ENCODE data around the gene PAN3. TPM values are rescaled to one million over a fixed set of nuclear protein-coding genes. Genes with fewer than 3 reads are reported as not detected.
A peak's percentile ranks its signal among the peaks of the same experiment; 100 is the strongest.

PAN3 gene
- total RNA-seq, 1 donor from 2014 or later: 21.4 TPM

DNA sequence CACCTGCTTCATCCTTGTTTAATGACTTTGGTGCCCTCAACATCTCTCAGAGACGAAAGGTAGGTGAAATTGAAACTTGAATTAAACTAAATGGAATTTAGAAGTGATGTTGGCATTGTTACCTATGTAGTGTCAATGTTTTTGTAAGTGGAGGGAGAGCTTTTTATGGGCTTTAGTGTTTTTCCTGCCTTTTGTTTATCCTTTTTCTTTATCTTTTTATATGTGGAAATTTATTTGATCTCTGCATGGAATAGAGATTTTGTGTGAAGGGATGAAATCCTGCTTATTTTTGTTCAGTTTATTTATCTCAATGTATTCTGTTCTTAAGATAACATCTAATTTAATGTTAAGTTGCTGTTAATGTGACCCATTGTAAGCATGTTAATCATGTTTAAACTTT, 39.5 kb downstream of the PAN3 start:
- TF ChIP-seq, protein P1, sequence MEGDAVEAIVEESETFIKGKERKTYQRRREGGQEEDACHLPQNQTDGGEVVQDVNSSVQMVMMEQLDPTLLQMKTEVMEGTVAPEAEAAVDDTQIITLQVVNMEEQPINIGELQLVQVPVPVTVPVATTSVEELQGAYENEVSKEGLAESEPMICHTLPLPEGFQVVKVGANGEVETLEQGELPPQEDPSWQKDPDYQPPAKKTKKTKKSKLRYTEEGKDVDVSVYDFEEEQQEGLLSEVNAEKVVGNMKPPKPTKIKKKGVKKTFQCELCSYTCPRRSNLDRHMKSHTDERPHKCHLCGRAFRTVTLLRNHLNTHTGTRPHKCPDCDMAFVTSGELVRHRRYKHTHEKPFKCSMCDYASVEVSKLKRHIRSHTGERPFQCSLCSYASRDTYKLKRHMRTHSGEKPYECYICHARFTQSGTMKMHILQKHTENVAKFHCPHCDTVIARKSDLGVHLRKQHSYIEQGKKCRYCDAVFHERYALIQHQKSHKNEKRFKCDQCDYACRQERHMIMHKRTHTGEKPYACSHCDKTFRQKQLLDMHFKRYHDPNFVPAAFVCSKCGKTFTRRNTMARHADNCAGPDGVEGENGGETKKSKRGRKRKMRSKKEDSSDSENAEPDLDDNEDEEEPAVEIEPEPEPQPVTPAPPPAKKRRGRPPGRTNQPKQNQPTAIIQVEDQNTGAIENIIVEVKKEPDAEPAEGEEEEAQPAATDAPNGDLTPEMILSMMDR (IDR thresholded peaks at IDR 0.05; ENCODE audit: insufficient read depth, low read length, poor library complexity, severe bottlenecking): no peak
- Histone ChIP-seq H3K36me3 (ENCODE audit: control insufficient read depth, insufficient read depth, low read length) (no peaks in the 10 kb centered on the region), H3K27me3 (ENCODE audit: control insufficient read depth, insufficient read depth, low read length) (no peaks in the 10 kb centered on the region), H3K4me3 (ENCODE audit: low read depth, low read length) (no peak overlapping the region)
- DNase-seq (ENCODE audit: low read depth): no peak

DNA sequence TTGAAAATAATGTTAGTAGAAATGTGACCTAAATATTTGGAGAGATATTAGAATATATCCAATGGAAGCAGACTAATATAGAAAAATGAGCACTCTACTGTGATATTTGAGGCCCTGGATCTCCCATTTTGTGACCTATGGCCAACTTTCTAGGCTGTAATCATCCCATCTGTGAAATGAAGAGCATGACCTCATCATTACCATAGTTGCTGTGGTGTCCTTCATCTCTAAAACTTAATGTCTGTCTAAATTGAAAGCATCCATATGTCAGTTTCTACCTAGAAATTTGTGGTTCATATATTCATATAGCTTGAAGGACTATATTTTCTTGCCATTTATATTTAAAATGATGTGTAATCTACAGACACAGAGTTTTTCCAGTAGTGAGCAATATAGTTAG, 41.6 kb downstream of the PAN3 start:
- H3K4me3 ChIP-seq (ENCODE audit: low read depth, low read length): no peak overlapping the region
- no peaks in the 10 kb centered on the region for H3K36me3 ChIP-seq (ENCODE audit: control insufficient read depth, insufficient read depth, low read length)
- H3K27me3 ChIP-seq (ENCODE audit: control insufficient read depth, insufficient read depth, low read length): no peaks in the 10 kb centered on the region
- DNase-seq (ENCODE audit: low read depth): no peak
- TF ChIP-seq, protein P1 (IDR thresholded peaks at IDR 0.05; ENCODE audit: insufficient read depth, low read length, poor library complexity, severe bottlenecking): no peak

DNA sequence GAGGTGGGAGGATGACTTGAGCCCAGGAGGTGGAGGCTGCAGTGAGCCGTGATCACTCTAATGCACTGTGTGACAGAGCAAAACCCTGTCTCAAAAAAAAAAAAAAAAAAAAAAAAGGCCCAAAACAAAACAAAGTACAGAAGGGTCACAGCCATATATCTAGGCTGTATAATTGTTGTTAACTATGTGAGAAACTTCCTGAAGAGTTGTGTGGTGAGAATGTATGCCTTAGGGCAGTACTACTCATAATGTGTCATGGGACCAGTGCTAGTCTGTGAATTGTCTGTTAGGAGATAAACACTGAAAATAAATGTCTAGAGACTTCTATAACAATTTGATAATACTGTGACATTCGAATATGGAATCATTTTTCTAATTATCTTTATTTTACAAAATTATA, 43.1 kb downstream of the PAN3 start:
- DNase-seq (ENCODE audit: low read depth): peak; percentile 18
- no peaks in the 10 kb centered on the region for H3K27me3 ChIP-seq (ENCODE audit: control insufficient read depth, insufficient read depth, low read length)
- H3K36me3 ChIP-seq (ENCODE audit: control insufficient read depth, insufficient read depth, low read length): no peaks in the 10 kb centered on the region
- TF ChIP-seq, protein P1 (IDR thresholded peaks at IDR 0.05; ENCODE audit: insufficient read depth, low read length, poor library complexity, severe bottlenecking): no peak
- no peak overlapping the region for H3K4me3 ChIP-seq (ENCODE audit: low read depth, low read length)

DNA sequence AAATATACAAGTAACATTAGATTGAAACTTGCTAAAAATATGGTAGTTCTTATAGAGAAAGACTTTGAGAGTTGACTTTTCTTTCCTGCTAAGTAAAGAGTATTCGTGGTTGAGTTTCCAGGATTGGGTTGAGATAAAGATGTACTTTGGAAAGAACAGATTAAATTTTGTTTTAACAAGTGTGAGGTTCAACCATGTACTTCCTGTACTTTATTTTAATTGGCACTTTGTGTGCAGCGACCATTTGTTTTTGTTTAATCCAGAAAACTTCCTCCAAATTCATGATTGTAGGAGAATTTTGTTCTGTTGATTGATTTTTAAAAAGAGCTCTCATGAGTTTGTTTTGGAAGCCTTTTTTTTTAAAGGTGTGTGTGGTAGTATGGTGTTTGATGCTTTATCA, 46.9 kb downstream of the PAN3 start:
- no peak overlapping the region for H3K4me3 ChIP-seq (ENCODE audit: low read depth, low read length)
- no peak for DNase-seq (ENCODE audit: low read depth)
- H3K27me3 ChIP-seq (ENCODE audit: control insufficient read depth, insufficient read depth, low read length): no peaks in the 10 kb centered on the region
- no peaks in the 10 kb centered on the region for H3K36me3 ChIP-seq (ENCODE audit: control insufficient read depth, insufficient read depth, low read length)
- TF ChIP-seq, protein P1 (IDR thresholded peaks at IDR 0.05; ENCODE audit: insufficient read depth, low read length, poor library complexity, severe bottlenecking): no peak

DNA sequence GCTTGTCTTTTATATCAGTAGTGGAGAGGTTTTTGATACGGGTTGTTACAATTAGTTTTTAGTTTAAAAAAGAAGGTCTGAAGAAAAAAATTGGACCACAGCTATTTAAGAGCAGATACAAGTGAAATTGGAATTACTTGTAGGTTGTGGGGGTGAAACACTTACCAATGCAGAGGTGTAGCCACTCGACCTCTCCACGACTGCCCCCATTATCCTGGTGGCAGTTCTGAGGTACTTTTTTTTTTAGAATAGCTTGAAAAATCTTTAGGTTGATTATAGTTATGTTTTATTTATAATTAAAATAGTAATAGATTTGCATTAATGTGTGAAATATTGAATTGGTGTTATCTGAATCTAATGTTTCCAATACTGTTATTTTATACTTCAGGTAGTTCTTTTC, 60.7 kb downstream of the PAN3 start:
- Histone ChIP-seq H3K27me3 (ENCODE audit: control insufficient read depth, insufficient read depth, low read length) (no peaks in the 10 kb centered on the region), H3K36me3 (ENCODE audit: control insufficient read depth, insufficient read depth, low read length) (no peaks in the 10 kb centered on the region), H3K4me3 (ENCODE audit: low read depth, low read length) (no peak overlapping the region)
- TF ChIP-seq, protein P1 (IDR thresholded peaks at IDR 0.05; ENCODE audit: insufficient read depth, low read length, poor library complexity, severe bottlenecking): no peak
- DNase-seq (ENCODE audit: low read depth): no peak

DNA sequence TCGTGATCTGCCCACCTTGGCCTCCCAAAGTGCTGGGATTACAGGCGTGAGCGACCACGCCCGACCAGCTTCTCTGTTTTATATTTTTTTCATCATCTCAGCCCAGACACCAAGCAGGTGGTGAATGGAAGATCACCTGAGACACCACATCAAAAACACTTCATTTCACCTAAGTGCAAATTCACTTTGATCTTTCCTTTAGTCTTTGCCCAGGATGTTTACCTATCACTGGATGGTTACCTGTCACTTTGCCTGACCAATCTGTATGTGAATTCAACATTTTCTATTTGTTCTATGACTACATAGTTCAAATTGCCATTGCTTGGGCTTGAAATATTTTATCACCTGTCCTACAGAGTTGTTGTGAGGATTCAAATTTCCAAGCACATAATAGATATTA, 65.7 kb downstream of the PAN3 start:
- TF ChIP-seq, protein P1 (IDR thresholded peaks at IDR 0.05; ENCODE audit: insufficient read depth, low read length, poor library complexity, severe bottlenecking): no peak
- no peak for DNase-seq (ENCODE audit: low read depth)
- H3K27me3 ChIP-seq (ENCODE audit: control insufficient read depth, insufficient read depth, low read length): no peaks in the 10 kb centered on the region
- H3K36me3 ChIP-seq (ENCODE audit: control insufficient read depth, insufficient read depth, low read length): no peaks in the 10 kb centered on the region
- no peak overlapping the region for H3K4me3 ChIP-seq (ENCODE audit: low read depth, low read length)

All from kidney epithelial cell (primary cell).